ENCODE results near the gene ZNHIT1. TPM values are rescaled to one million over a fixed set of nuclear protein-coding genes. Genes with fewer than 3 reads are reported as not detected.

ZNHIT1 gene
- total RNA-seq, 1 experiment from 2014 or later, result 69.7 TPM

- no peak overlapping the region for H3K27ac ChIP-seq (ENCODE audit: low read length)
- no peaks in the 10 kb centered on the region; the same call in 1 of the 2 replicates for H3K36me3 ChIP-seq (ENCODE audit: control insufficient read depth, insufficient read depth, low read length)
- no peaks in the 10 kb centered on the region for H3K9me3 ChIP-seq (ENCODE audit: control insufficient read depth, insufficient read depth, low read depth, low read length)
- peaks cover 12% of the 10 kb centered on the region; the same call in 1 of the 2 replicates for H3K4me1 ChIP-seq (ENCODE audit: control insufficient read depth, insufficient read depth, low read length)
- BruUV-seq (replicated peaks), result no TSS peak
- in situ Hi-C loops (cut with HindIII; ENCODE audit: low pct_unique_long_range_greater_than_20kb, low sequenced_read_pairs) (no loop called here), intact Hi-C loops (cut with micrococcal nuclease; ENCODE audit: unreplicated experiment) (no loop called here)
- TF ChIP-seq SIN3A (IDR thresholded peaks at IDR 0.05; ENCODE audit: borderline replicate concordance, insufficient read depth, low read depth, low read length), result no peak
- no peak overlapping the region for H3K4me3 ChIP-seq (ENCODE audit: low read depth in 2 of 2, low read length in 2 of 2)
- POLR2A ChIA-PET, result no interaction called here
- CTCF ChIA-PET, result interaction anchor here (0.9 kb wide), 1 partner anchor 42 kb away, joined by 10 read pairs; no protein-coding TSS in a partner anchor
- ATAC-seq (no peak), DNase-seq (ENCODE audit: low read depth, low spot score) (no peak)
- H3K27me3 ChIP-seq (ENCODE audit: control insufficient read depth, insufficient read depth, low read length), result no peaks in the 10 kb centered on the region
Observed at GRCh38 chr7:101241015-101241363, 23.0 kb downstream of the ZNHIT1 start.

- Histone ChIP-seq H3K27ac (ENCODE audit: low read length) (no peak overlapping the region), H3K27me3 (ENCODE audit: control insufficient read depth, insufficient read depth, low read length) (no peaks in the 10 kb centered on the region), H3K4me1 (ENCODE audit: control insufficient read depth, insufficient read depth, low read length) (peaks cover 12% of the 10 kb centered on the region; the same call in 1 of the 2 replicates), H3K9me3 (ENCODE audit: control insufficient read depth, insufficient read depth, low read depth, low read length) (no peaks in the 10 kb centered on the region), H3K4me3 (ENCODE audit: low read depth in 2 of 2, low read length in 2 of 2) (no peak overlapping the region), H3K36me3 (ENCODE audit: control insufficient read depth, insufficient read depth, low read length) (no peaks in the 10 kb centered on the region; the same call in 1 of the 2 replicates)
- in situ Hi-C loops (cut with HindIII; ENCODE audit: low pct_unique_long_range_greater_than_20kb, low sequenced_read_pairs) (no loop called here), intact Hi-C loops (cut with micrococcal nuclease; ENCODE audit: unreplicated experiment) (no loop called here)
- no TSS peak for BruUV-seq (replicated peaks)
- ChIA-PET POLR2A (no interaction called here), CTCF (interaction anchor here (0.9 kb wide), 1 partner anchor 41 kb away, joined by 10 read pairs; no protein-coding TSS in a partner anchor)
- TF ChIP-seq CTCF (IDR thresholded peaks at IDR 0.05), result no peak
- no peak for TF ChIP-seq POLR2AphosphoS5 (IDR thresholded peaks at IDR 0.05; ENCODE audit: low read depth, low read length)
- TF ChIP-seq SIN3A (IDR thresholded peaks at IDR 0.05; ENCODE audit: borderline replicate concordance, insufficient read depth, low read depth, low read length), result no peak
- DNase-seq (ENCODE audit: low read depth, low spot score) (no peak), ATAC-seq (no peak)
Observed at GRCh38 chr7:101241443-101242349, 23.7 kb downstream of the ZNHIT1 start.

GRCh38 chr7:101243646-101244374, 25.8 kb downstream of the ZNHIT1 start:
- intact Hi-C loops (cut with micrococcal nuclease; ENCODE audit: unreplicated experiment) (no loop called here), in situ Hi-C loops (cut with HindIII; ENCODE audit: low pct_unique_long_range_greater_than_20kb, low sequenced_read_pairs) (no loop called here)
- TSS peak; percentile 51 for BruUV-seq (replicated peaks)
- CTCF ChIA-PET, result interaction anchor here (0.5 to 1.6 kb wide), 5 partner anchors 26 to 123 kb away, joined by 3 to 8 read pairs (median 4); partner anchors contain the start of genes PLOD3 and ZNHIT1
- Histone ChIP-seq H3K36me3 (ENCODE audit: control insufficient read depth, insufficient read depth, low read length) (no peaks in the 10 kb centered on the region; the same call in 1 of the 2 replicates), H3K4me1 (ENCODE audit: control insufficient read depth, insufficient read depth, low read length) (peaks cover 12% of the 10 kb centered on the region; the same call in 1 of the 2 replicates), H3K27ac (ENCODE audit: low read length) (peak overlapping the region; percentile 97), H3K9me3 (ENCODE audit: control insufficient read depth, insufficient read depth, low read depth, low read length) (no peaks in the 10 kb centered on the region), H3K4me3 (ENCODE audit: low read depth in 2 of 2, low read length in 2 of 2) (peak overlapping the region; percentile 92 to 100), H3K27me3 (ENCODE audit: control insufficient read depth, insufficient read depth, low read length) (no peaks in the 10 kb centered on the region)
- TF ChIP-seq POLR2AphosphoS5 (IDR thresholded peaks at IDR 0.05; ENCODE audit: low read depth, low read length), result no peak
- TF ChIP-seq TCF7L2 (IDR thresholded peaks at IDR 0.05; ENCODE audit: low read depth, low read length), result no peak
- no peak for TF ChIP-seq REST (IDR thresholded peaks at IDR 0.05; ENCODE audit: insufficient read depth in 1 of 2, low read depth in 2 of 2, low read length in 1 of 2)
- no peak for TF ChIP-seq CTCF (IDR thresholded peaks at IDR 0.05)
- no peak for TF ChIP-seq SIN3A (IDR thresholded peaks at IDR 0.05; ENCODE audit: borderline replicate concordance, insufficient read depth, low read depth, low read length)
- DNase-seq (ENCODE audit: low read depth, low spot score), result no peak
- no peak for ATAC-seq
- POLR2A ChIA-PET, result interaction anchor here (0.9 kb wide), 1 partner anchor 24 kb away, joined by 11 read pairs; no protein-coding TSS in a partner anchor
